Brain microvascular endothelial cell (primary cell): ENCODE results near the gene MPI.

Source experiments
- DNase-seq: peaks from one replicate; pipeline ENCODE4 v3.0.0-alpha.2; 2020
- H3K27ac ChIP-seq: fragments of 250-450 bp; sonication (Bioruptor Pico); 2 replicates; pipeline ENCODE4 v1.5.1; 2020; ENCODE audit warnings: mild to moderate bottlenecking, moderate library complexity
- H3K27me3 ChIP-seq: fragments of 250-450 bp; sonication (Bioruptor Pico); replicated peaks from 2 replicates; pipeline ENCODE4 v1.5.1; 2020; ENCODE audit warnings: mild to moderate bottlenecking
- H3K36me3 ChIP-seq: fragments of 250-450 bp; sonication (Bioruptor Pico); replicated peaks from 2 replicates; pipeline ENCODE4 v1.5.1; 2020; ENCODE audit warnings: mild to moderate bottlenecking
- H3K4me3 ChIP-seq: 2 replicates; pipeline ENCODE4 v1.5.1; 2011; ENCODE audit warnings: low read depth, mild to moderate bottlenecking, control low read depth, low read length, moderate library complexity
- in situ Hi-C: cut with HindIII; loops from 2 replicates; pipeline ENCODE4 v1.10.0; 2017; ENCODE audit warnings: low sequenced_read_pairs, low pct_ligation_motif_present
- TF ChIP-seq, protein P1 (sequence below): IDR thresholded peaks from 2 replicates; pipeline ENCODE4 v1.5.1; 2011; ENCODE audit warnings: low read depth, mild to moderate bottlenecking, moderate library complexity, low read length, control low read depth, inconsistent platforms; ENCODE audit errors: missing control alignments

MPI gene

DNA sequence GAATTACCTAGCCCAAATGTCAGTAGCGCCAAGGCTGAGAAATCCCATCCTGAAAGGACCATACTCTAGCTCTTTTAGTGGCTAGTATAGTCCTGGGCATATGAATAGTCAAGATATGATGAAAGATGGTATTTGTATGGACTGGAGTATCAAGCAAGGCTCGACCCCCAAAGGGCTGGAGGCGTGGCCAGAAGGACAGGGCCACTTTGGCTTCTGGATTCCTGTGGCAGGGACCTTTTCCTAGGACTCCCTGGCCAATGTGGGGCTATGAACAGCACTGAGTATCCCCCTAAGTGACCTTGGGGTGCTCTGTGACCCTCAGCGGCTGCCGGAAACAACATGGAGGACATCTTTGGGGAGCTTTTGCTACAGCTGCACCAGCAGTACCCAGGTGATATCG lies 6.0 kb downstream of the MPI start:
- Histone ChIP-seq H3K27me3 (no peaks in the 10 kb centered on the region), H3K36me3 (peaks cover 36% of the 10 kb centered on the region), H3K4me3 (no peak overlapping the region), H3K27ac (no peak overlapping the region)
- in situ Hi-C loops, result no loop called here
- DNase-seq, result no peak
- TF ChIP-seq, protein P1, sequence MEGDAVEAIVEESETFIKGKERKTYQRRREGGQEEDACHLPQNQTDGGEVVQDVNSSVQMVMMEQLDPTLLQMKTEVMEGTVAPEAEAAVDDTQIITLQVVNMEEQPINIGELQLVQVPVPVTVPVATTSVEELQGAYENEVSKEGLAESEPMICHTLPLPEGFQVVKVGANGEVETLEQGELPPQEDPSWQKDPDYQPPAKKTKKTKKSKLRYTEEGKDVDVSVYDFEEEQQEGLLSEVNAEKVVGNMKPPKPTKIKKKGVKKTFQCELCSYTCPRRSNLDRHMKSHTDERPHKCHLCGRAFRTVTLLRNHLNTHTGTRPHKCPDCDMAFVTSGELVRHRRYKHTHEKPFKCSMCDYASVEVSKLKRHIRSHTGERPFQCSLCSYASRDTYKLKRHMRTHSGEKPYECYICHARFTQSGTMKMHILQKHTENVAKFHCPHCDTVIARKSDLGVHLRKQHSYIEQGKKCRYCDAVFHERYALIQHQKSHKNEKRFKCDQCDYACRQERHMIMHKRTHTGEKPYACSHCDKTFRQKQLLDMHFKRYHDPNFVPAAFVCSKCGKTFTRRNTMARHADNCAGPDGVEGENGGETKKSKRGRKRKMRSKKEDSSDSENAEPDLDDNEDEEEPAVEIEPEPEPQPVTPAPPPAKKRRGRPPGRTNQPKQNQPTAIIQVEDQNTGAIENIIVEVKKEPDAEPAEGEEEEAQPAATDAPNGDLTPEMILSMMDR, result no peak

DNA sequence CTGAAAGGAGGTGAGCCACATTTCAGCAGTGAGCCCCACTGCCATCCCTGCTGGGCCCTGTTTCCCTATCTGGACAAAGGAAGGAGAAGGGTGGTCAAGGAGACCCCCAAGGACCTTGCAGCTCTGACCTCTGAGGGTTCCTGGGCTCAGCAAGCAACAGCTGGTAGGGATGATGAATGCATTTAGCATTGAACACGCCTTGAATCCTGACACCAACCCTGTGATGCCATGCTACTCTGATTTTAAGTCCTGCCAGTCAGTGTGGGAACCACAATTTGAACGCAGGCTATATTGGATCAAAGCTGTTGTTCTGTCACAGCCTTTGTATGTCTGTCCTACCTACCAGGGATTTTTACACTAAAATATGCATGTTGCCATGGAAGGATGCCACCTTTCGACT lies 6.5 kb downstream of the MPI start:
- no peaks in the 10 kb centered on the region for H3K27me3 ChIP-seq
- H3K36me3 ChIP-seq, result peaks cover 39% of the 10 kb centered on the region
- TF ChIP-seq, protein P1, result no peak
- in situ Hi-C loops, result no loop called here
- DNase-seq, result no peak
- no peak overlapping the region for H3K27ac ChIP-seq
- no peak overlapping the region for H3K4me3 ChIP-seq

DNA sequence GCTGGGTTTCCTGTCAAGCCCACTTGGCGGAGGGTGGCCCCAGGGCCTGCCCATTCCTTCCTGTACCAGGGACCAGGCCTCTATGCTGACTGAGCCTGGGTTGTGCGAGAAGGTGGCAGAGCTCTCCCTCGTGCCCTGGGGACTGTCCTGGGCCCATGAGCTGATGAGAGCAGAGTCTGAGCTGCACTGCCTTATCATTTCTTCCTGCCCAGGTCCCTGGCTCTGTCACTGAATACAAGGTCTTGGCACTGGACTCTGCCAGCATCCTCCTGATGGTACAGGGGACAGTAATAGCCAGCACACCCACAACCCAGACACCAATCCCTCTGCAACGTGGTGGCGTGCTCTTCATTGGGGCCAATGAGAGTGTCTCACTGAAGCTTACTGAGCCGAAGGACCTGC lies 7.5 kb downstream of the MPI start:
- in situ Hi-C loops, result no loop called here
- no peak for DNase-seq
- Histone ChIP-seq H3K36me3 (peaks cover 45% of the 10 kb centered on the region), H3K27me3 (no peaks in the 10 kb centered on the region), H3K4me3 (no peak overlapping the region), H3K27ac (no peak overlapping the region)
- TF ChIP-seq, protein P1, result no peak

DNA sequence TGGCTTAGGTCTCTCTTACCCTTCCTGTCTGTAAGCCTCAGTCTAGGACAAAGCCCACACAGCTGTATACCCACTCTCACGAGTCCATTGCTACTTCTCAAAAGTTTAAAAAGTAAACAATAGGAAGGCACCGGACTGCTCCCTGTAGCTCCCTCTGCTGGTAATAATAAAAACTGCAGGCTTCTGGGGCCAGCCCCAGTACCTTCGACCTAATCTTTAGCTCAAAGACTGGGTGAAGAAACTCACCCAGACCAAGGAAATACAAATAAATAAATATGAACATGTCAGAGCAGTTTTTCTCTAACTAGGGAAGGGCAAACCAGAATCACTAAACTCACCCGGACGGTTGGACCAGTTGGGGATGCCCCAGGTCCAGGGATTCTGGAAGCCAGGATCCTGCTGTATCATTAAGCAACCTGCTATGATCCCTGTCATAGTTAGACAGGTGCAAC lies 11.8 kb downstream of the MPI start:
- Histone ChIP-seq H3K36me3 (peaks cover 58% of the 10 kb centered on the region), H3K4me3 (no peak overlapping the region), H3K27me3 (no peaks in the 10 kb centered on the region), H3K27ac (no peak overlapping the region)
- TF ChIP-seq, protein P1, result peak; percentile 86
- in situ Hi-C loops, result no loop called here
- DNase-seq, result peak; percentile 51

DNA sequence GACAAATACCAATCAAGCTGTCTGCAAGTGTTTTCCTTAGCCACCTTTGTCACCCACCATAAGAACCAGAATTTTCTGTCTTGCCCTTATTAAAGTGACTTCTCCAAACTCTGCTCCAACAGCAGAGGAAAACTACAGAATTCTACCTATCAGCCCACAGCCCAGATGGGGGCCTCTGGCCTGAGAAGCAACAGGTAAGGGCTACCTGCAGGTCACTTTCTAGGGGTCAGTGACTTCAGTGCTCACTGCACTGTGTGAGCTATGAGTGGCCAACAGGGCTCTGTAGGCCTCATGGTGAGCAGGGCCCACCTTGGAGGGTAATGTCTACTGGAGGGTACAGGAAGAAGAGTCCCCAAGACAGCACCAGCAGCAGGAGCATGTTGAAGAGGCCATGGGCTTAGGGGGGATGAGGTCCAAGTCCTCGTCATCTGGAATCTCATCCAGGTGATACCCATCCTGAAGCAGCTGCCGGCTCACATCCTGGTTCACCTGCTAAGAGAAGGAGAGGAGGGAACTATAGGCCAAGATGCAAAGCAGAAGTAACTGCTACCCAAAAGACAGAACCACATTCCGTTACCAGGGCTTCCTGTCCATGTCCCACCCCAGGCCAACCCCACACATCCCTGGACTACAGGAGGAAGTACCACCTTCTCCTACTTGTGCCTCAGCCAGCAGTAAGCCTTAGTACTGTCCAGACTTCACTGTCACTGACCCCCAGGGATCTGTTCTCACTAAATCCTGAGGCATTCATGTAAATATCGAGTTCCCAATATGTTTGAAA lies 12.6 kb downstream of the MPI start:
- Histone ChIP-seq H3K27ac (no peak overlapping the region), H3K4me3 (no peak overlapping the region), H3K36me3 (peaks cover 58% of the 10 kb centered on the region), H3K27me3 (no peaks in the 10 kb centered on the region)
- TF ChIP-seq, protein P1, result no peak
- DNase-seq, result no peak
- in situ Hi-C loops, result no loop called here

DNA sequence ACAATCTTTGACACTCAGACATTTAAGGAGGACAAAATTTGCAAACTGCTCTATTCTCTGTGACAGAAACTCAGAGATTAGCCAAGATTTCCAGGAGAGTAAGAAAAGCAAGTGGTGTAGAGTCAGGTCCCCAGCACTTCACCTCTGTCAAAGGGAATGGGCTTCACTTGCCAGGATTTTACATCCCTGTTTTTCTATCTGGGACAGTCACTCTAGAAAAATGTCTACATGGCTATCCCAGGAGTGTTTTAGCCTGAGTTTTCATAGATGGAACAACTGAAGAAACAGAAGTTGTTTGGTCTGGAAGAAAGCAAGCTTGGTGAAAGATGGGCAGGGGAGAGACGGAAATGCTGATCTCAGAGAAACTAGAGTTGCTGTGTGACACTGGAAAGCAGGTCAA lies 13.8 kb downstream of the MPI start:
- no peak for DNase-seq
- no peak overlapping the region for H3K27ac ChIP-seq
- no peak overlapping the region for H3K4me3 ChIP-seq
- in situ Hi-C loops, result no loop called here
- TF ChIP-seq, protein P1, result no peak
- H3K36me3 ChIP-seq, result peaks cover 58% of the 10 kb centered on the region
- H3K27me3 ChIP-seq, result no peaks in the 10 kb centered on the region
